ENCODE data around the gene CERS1. TPM values are rescaled to one million over a fixed set of nuclear protein-coding genes. Genes with fewer than 3 reads are reported as not detected.
A peak's percentile ranks its signal among the peaks of the same experiment; 100 is the strongest.

The CERS1 gene
- total RNA-seq, 1 experiment from 2014 or later = 0.96 TPM

DNA sequence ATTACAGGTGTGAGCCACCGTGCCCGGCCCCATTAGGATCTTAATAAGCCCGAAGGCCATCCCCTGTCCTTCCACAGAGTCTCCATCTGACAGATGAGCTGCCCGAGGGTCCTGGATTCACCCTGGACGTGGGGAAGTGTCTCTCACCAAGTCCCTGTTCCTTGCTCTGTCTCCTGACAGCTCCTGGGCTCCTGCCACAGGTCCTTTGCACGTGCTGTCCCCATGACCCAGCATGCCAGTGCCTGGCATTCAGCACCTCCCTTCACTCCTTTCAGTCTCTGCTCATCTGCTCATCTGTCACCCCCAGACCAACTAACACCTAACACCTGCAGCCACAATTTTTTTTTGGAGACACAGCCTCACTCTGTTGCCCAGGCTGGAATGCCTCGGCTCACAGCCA, 14.5 kb downstream of the CERS1 start:
- no peak overlapping the region for H2AFZ ChIP-seq (ENCODE audit: low read depth, low read length, poor library complexity, severe bottlenecking)
- no peak for ATAC-seq
- intact Hi-C loops (cut with micrococcal nuclease) = no loop called here
- no peak overlapping the region for H3K9ac ChIP-seq (ENCODE audit: low read length)
- no peak for TF ChIP-seq SRF (IDR thresholded peaks at IDR 0.05; ENCODE audit: low read depth)
- TF ChIP-seq CBX3 (IDR thresholded peaks at IDR 0.05; ENCODE audit: low read depth) = no peak
- TF ChIP-seq FOSL1 (IDR thresholded peaks at IDR 0.05; ENCODE audit: low read depth) = no peak
- TF ChIP-seq ZFX (IDR thresholded peaks at IDR 0.05) = no peak
- TF ChIP-seq ZNF274 (IDR thresholded peaks at IDR 0.05; ENCODE audit: low read depth, low read length) = no peak
- TF ChIP-seq, protein P1, sequence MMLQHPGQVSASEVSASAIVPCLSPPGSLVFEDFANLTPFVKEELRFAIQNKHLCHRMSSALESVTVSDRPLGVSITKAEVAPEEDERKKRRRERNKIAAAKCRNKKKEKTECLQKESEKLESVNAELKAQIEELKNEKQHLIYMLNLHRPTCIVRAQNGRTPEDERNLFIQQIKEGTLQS (IDR thresholded peaks at IDR 0.05) = no peak
- no peak for TF ChIP-seq EZH2phosphoT487 (IDR thresholded peaks at IDR 0.05; ENCODE audit: borderline replicate concordance)
- no peak for DNase-seq (ENCODE audit: low read depth, low spot score)
- BruUV-seq (replicated peaks) = no TSS peak
- no peak overlapping the region for H3K4me2 ChIP-seq (ENCODE audit: low read length)
- H3K27ac ChIP-seq (ENCODE audit: low read depth, low read length) = no peak overlapping the region
- ChIA-PET CTCF (no interaction called here), RAD21 (ENCODE audit: low non-redundant PET in 1 of 2, low total read pairs in 2 of 2, uncharacterized antibody in 2 of 2, unreplicated experiment in 2 of 2) (no interaction called here), POLR2A (no interaction called here)
- H3K4me1 ChIP-seq (ENCODE audit: control insufficient read depth in 1 of 2, insufficient read depth in 2 of 2, low read length in 2 of 2) = peaks cover 5 to 16% of the 10 kb centered on the region in 2 experiments; a peak in 3 of 4 replicates
- no peaks in the 10 kb centered on the region for H3K27me3 ChIP-seq (ENCODE audit: insufficient read depth, low read length)
- H3K4me3 ChIP-seq (replicated peaks in 1 of 2; ENCODE audit: low read depth in 1 of 2, low read length in 2 of 2) = no peak overlapping the region
- H3K79me2 ChIP-seq (ENCODE audit: insufficient read depth, low read length) = no peaks in the 10 kb centered on the region
- no peaks in the 10 kb centered on the region for H3K36me3 ChIP-seq (ENCODE audit: control insufficient read depth in 1 of 2, insufficient read depth in 2 of 2, low read length in 2 of 2)
- no peaks in the 10 kb centered on the region for H4K20me1 ChIP-seq (ENCODE audit: insufficient read depth)
- peaks cover 0 to 9% of the 10 kb centered on the region in 2 experiments; a peak in 1 of 4 replicates for H3K9me3 ChIP-seq (ENCODE audit: control insufficient read depth in 1 of 2, insufficient read depth in 1 of 2, low read depth in 1 of 2, low read length in 2 of 2)
- no peaks in the 10 kb centered on the region for H3K9me2 ChIP-seq (ENCODE audit: insufficient read depth)

DNA sequence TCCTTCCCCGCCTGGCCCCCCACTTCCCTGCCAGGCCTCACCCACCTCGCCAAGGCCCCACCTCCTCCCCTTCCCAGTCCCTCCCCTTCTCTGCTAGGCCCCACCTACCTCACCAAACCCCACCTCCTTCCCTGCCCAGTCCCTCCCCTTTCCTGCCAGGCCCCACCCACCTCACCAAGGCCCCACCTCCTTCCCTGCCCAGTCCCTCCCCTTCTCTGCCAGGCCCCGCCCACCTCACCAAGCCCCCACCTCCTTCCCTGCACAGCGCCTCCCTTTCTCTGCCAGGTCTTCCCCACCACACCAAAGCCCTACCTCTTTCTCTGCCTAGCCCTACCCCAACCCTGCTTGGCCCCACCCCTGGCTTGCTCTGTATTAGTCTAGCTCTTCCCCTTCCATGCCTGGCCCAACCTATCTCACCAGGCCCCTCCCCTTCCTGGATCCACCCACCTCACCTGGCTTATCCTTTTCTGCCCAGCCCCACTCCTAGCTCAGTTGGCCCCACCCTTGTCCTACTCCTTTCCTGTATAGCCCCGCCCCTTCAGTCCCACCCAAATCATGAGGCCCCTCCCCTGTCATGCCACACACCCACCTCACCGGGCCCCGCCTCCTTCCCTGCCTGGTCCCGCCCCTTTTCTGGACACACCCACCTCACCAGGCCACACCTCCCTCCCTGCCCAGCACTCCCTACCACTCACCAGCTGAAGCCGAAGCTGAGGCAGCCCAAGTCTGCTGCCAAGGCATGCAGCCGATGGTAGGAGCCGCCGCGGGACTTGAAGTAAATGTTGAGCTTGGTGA, 16.2 kb downstream of the CERS1 start:
- Histone ChIP-seq H3K79me2 (ENCODE audit: insufficient read depth, low read length) (no peaks in the 10 kb centered on the region), H3K36me3 (ENCODE audit: control insufficient read depth in 1 of 2, insufficient read depth in 2 of 2, low read length in 2 of 2) (no peaks in the 10 kb centered on the region), H3K9me3 (ENCODE audit: control insufficient read depth in 1 of 2, insufficient read depth in 1 of 2, low read depth in 1 of 2, low read length in 2 of 2) (peaks cover 0 to 9% of the 10 kb centered on the region in 2 experiments; a peak in 1 of 4 replicates), H3K4me2 (ENCODE audit: low read length) (no peak overlapping the region), H4K20me1 (ENCODE audit: insufficient read depth) (no peaks in the 10 kb centered on the region), H3K9me2 (ENCODE audit: insufficient read depth) (no peaks in the 10 kb centered on the region), H2AFZ (ENCODE audit: low read depth, low read length, poor library complexity, severe bottlenecking) (no peak overlapping the region), H3K27ac (ENCODE audit: low read depth, low read length) (peak overlapping the region; percentile 18; the same call in 1 of the 2 replicates), H3K27me3 (ENCODE audit: insufficient read depth, low read length) (no peaks in the 10 kb centered on the region), H3K9ac (ENCODE audit: low read length) (no peak overlapping the region), H3K4me3 (replicated peaks in 1 of 2; ENCODE audit: low read depth in 1 of 2, low read length in 2 of 2) (no peak overlapping the region), H3K4me1 (ENCODE audit: control insufficient read depth in 1 of 2, insufficient read depth in 2 of 2, low read length in 2 of 2) (peaks cover 5 to 16% of the 10 kb centered on the region in 2 experiments; a peak in 3 of 4 replicates)
- intact Hi-C loops (cut with micrococcal nuclease) = no loop called here
- CTCF ChIA-PET = interaction anchor here (1.7 kb wide), 1 partner anchor 33 kb away, joined by 6 read pairs; no protein-coding TSS in a partner anchor
- BruUV-seq (replicated peaks) = no TSS peak
- RAD21 ChIA-PET (ENCODE audit: low non-redundant PET in 1 of 2, low total read pairs in 2 of 2, uncharacterized antibody in 2 of 2, unreplicated experiment in 2 of 2) = interaction anchor here in 1 of 2 experiments (0.9 kb wide), 1 partner anchor 107 kb away, joined by 4 read pairs; no protein-coding TSS in a partner anchor
- ATAC-seq = peak; percentile 81
- POLR2A ChIA-PET = no interaction called here
- peak; percentile 46 for DNase-seq (ENCODE audit: low read depth, low spot score)
- TF ChIP-seq, protein P2, sequence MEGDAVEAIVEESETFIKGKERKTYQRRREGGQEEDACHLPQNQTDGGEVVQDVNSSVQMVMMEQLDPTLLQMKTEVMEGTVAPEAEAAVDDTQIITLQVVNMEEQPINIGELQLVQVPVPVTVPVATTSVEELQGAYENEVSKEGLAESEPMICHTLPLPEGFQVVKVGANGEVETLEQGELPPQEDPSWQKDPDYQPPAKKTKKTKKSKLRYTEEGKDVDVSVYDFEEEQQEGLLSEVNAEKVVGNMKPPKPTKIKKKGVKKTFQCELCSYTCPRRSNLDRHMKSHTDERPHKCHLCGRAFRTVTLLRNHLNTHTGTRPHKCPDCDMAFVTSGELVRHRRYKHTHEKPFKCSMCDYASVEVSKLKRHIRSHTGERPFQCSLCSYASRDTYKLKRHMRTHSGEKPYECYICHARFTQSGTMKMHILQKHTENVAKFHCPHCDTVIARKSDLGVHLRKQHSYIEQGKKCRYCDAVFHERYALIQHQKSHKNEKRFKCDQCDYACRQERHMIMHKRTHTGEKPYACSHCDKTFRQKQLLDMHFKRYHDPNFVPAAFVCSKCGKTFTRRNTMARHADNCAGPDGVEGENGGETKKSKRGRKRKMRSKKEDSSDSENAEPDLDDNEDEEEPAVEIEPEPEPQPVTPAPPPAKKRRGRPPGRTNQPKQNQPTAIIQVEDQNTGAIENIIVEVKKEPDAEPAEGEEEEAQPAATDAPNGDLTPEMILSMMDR (IDR thresholded peaks at IDR 0.05 in 2 of 3, conservative IDR thresholded peaks at IDR 0.05 in 1 of 3; ENCODE audit: borderline replicate concordance in 1 of 3, insufficient read depth in 1 of 3, low read depth in 2 of 3, low read length in 2 of 3) = no peak
- TF ChIP-seq SP1 (IDR thresholded peaks at IDR 0.05; ENCODE audit: low read depth) = peak; percentile 21; the same call in 1 of the 2 replicates

Measured in HCT116 (cell line).